Activated T-cell treated with anti-CD3 and anti-CD28 coated beads for 24 hours (primary cell): Measurements from ENCODE around the gene NFU1.
A peak's percentile ranks its signal among the peaks of the same experiment; 100 is the strongest.

ENCODE experiments used
- DNase-seq: peaks from one replicate; pipeline ENCODE4 v3.0.0-alpha.2; 2020; ENCODE audit warnings: low read depth

The NFU1 gene

GRCh38 chr2:69436938-69437750 is at the start of gene NFU1:
Gene NFU1, minus strand, starts transcription at chr2:69437435. Its CDS starts 13 bp downstream, at chr2:69437422.
- DNase-seq, result peak; percentile 86

GRCh38 chr2:69483696-69484095 is 46.5 kb upstream of the NFU1 start:
- no peak for DNase-seq

DNA sequence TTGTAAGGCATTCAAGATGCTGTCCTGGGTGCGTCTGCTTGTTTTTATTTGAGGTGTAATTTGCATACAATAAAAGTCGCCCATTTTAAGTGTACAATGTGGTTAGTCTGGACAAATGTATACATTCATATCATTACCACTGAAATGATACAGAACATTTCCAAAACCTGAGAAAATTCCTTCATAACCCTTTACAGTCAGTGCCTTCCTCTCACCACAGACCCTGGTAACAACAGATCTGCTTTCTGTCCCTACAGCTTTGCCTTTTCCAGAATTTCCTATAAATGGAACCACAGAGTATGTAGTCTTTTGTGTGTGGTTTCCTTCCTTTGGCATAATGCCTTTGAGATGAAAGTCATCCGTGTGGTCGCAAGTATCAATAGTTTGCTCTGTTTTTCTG is 45.8 kb upstream of the NFU1 start:
- DNase-seq, result no peak

DNA sequence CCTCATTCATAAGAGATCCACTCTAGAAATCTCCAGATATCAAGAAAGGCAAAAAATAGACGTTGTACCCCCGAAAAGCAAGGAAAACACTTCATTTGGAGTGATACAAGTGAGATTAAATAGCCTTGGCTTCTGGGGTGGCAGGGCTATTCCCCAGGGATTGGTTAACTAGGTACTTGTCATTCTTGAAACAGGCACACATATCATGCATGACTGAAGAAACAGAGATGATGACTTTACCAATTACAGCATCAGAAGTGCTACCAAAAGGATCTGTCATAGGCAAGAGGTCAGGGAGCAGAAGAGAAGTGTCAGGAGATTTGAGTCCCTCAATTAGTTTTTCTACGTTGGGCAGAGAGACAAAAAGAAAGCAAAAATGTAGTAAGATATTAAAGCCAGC is 45.2 kb upstream of the NFU1 start:
- DNase-seq, result no peak

DNA sequence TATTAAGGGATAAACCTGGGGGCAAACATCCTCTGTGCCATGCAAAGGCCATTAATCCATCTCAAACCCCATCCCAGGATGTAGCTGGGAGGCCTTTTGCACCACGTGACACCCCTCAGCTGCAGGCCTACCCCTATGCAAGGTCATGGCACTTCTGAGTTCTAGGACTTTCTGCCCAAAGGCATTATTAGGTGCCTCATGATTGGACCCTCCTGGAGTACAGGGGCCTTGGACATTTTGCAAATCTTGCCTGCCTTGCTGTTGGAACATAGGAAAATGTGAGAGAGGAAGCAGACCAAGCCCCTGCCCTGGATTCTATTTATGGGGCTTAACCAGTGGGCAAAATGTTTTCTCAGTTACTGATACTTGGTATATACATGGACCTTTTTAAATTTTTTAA is 44.2 kb upstream of the NFU1 start:
- no peak for DNase-seq

- no peak for DNase-seq
Observed at GRCh38 chr2:69477627-69478026, 40.4 kb upstream of the NFU1 start.

DNA sequence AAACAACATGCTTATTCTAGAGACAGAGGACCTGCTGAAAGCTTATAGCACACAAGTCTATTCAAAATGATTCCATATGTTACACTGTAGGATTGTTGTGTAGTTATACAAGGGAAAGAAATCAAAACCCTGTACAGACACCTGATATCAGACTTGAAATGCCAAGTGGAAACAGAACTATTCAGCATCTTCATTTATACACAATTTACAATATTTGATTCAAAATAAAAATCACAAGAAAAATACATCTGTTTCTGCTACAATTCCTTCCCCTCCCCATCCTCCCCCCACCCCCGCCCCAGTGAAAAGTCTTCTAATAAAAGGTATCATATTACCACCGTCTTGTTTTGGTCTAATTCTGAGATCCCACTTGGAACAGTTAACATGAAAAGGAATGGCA is 37.5 kb upstream of the NFU1 start:
- DNase-seq, result no peak

- DNase-seq, result no peak
Observed at GRCh38 chr2:69471793-69472192, 34.6 kb upstream of the NFU1 start.

GRCh38 chr2:69470911-69471310 is 33.7 kb upstream of the NFU1 start:
- no peak for DNase-seq

- no peak for DNase-seq
Observed at GRCh38 chr2:69469784-69470183, 32.5 kb upstream of the NFU1 start.

DNA sequence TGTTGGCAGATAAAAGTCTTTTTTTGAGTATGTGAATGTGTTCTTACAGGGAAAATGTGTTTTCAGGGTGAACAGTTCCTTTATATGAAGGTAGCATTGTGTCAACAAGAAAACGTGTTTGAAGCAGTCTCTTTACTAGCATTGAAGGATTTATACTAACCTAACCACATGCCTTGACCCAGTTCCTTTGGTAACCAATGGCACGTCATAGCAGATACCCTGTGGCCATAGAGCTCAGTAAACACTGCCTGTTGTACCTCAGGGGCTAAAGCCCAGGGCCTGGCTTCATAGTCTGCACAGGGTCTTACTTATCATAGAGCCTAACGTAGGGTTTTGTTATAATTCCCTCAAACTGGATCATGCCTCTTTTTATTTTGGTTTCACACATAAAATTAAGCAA is 32.1 kb upstream of the NFU1 start:
- DNase-seq, result no peak

DNA sequence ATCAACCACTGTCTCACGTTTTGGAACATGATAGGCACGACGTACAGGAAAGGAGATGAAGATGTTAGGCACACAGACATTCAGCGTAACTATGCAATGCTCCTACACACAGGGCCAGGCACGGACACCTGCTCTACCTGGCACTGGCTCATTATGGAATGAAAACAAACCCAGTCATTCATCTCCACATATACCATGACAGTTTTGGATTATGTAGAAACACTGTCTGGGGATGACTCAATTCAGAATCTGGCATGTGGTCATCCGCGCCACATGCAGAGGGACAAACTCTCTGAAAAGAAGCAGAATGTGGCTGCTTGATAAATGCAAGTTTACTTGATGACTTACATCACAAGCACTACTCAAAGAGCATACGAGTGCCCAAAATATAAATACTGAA is 29.5 kb upstream of the NFU1 start:
- DNase-seq, result no peak

- no peak for DNase-seq
Observed at GRCh38 chr2:69465513-69466456, 28.6 kb upstream of the NFU1 start.

DNA sequence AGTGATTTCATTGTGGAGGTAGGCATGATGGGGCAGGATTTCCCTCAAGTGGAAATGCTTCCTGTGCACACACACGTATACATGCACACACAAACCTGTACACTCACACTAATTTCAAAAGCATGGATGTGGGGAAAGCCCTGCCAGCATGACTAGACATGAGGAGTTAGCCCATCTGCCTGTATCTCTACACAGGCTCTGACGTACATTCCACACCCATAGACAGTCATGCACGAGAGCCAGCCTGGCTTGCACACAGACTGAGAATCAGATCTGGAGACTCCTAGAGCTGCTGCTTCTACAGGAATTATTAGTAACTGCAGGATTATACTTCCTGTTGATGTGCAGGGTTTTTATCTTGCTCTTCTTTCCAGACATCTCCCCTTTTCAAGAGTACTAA is 27.3 kb upstream of the NFU1 start:
- DNase-seq, result no peak

DNA sequence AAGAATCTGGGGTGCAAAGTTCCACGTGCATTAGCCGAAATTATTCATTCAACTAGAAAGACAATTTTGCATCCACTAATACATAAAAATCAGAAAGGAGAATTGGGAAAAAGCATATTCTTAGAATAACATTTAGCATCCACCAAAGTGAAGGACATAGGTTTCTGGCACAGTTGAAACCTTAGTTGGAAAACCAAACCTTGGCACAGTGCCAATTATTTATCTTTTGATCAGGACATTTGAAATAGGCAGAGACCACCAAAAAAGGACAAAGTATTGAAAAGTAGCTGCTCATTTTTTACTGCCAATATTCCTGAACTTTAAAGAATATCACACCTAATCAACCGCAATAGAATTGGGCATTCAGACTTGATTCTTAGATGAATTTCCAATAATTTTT is 25.5 kb upstream of the NFU1 start:
- no peak for DNase-seq

DNA sequence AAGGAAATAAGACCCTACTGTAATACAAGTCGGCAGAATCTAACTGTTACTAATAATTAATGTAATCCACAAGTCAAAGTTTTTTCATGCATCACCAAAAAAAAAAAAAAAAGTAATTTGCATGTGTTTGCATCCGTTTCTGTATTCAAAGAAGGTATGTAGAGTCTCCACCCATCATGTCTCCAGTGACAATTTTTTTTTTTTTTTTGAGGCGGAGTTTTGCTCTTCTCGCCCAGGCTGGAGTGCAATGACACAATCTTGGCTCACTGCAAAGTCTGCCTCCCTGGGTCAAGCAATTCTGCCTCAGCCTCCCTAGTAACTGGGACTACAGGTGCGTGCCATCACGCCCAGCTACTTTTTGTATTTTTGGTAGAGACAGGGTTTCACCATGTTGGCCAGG is 24.2 kb upstream of the NFU1 start:
- no peak for DNase-seq

DNA sequence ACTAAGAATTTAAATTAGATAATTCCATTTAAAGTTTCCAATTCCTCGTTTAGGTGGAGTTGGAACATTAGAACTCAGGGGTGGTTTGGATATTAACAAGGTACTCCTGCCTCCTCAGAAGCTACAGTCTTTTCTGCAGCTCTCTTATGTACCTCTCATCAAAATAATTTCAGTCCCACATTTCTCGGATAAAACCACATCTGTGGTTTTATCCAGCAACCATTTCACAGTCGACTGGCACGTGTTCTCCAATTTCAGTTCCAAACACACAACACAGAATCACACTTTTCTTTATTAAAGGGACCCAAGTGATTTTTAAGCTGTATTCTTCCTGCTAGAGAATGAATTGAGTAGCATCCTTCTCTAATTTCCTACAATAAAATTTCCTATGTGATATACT is 22.7 kb upstream of the NFU1 start:
- DNase-seq, result no peak

DNA sequence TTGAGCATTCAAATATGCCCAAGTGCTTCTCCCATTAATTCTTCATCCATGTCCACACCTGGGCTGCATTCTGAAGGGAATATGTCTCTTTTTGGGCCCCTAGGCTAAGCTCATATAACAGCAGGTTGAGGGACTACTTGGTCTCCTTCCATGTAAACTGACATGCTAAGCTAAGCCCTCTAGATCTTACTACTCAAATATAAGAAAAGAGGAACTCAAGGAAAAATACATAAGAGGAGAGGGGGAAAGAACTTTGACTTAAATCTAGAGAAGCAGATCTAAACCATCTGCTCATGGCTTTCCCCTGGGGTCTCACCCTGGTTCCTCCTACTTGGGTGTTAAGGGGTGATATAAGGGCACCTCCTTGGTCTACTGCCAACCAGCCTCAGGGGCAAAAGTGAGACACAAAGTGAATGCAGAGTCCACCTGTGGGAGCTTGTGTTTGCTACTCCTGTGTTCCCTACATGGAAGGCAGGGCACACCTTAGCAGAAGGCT is 19.8 kb upstream of the NFU1 start:
- DNase-seq, result no peak

DNA sequence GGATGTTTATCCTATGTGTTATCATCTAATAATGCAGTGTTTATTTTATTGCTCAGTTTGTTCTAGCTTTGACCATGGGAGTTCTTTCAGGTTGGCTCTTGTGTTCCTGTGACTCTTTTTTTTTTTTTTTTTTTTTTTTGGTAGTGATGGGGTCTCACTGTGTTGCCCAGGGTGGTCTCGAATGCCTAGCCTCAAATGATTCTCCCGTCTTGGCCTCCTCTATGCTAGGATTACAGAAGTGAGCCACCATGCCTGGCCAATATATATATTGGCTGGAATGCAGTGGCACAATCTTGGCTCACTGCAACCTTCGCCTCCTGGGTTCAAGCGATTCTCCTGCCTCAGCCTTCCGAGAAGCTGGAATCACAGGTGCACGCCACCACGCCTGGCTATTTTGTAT is 18.9 kb upstream of the NFU1 start:
- no peak for DNase-seq

GRCh38 chr2:69454976-69455375 is 17.7 kb upstream of the NFU1 start:
- DNase-seq, result no peak

DNA sequence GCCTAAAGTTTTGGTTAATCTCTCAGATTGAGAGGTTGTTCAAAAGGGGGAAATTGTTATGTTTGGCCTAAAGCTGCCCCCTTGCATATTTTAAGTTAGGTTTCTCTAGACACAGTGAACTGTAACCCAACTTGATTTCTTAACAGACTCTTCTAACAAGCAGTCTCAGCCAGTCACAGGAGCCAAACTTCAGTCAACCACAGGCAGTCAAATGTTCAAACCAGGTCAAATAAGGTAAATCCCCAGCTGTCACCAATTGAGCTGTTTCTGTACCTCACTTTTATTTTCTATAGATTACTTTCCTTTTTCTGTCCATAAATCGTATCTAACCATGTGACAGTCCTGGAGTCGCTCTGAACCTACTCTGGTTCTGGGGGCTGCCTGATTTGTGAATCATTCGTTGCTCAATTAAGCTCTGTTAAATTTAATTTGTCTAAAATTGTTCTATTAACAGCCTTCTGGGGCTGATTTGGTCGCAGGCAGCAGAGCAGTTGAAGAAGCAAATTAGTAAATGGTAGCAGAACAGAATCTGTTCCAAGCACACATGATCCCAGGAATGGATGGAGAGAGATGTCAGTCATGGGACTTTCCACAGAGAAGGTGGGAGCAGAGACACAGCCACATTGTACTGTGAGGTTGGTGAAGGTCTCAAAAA is 16.4 kb upstream of the NFU1 start:
- no peak for DNase-seq

DNA sequence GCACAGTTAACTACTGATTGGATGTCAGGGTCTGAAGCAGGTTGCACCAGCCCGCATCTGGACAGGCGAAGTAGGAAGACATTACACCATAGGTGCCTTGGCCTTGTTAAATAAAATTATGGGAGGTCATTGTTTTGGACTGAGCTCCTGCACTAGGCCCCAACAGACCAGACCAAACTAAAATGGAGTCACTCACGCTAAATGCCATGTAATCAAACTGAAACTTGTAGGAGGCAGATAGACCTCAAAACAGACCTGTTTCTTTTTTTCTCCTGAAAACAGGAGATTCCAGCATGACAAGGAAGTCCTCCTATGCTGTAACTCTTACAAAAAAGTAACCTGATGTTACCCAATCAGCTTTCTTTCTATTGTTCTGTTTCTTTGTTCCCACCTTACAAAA is 15.5 kb upstream of the NFU1 start:
- no peak for DNase-seq
